ENCODE data around the gene CROCC.

GRCh38 chr1:16978567-16979474 is 57.1 kb downstream of the CROCC start:
- TF ChIP-seq CTCF (IDR thresholded peaks at IDR 0.05; ENCODE audit: insufficient read depth, low read length), result no peak
- TF ChIP-seq POLR2AphosphoS5 (IDR thresholded peaks at IDR 0.05; ENCODE audit: low read depth), result no peak
